K562 (cell line): ENCODE results near the gene TMC8. TPM values are rescaled to one million over a fixed set of nuclear protein-coding genes. Genes with fewer than 3 reads are reported as not detected.
A peak's percentile ranks its signal among the peaks of the same experiment; 100 is the strongest.

Source experiments
- ATAC-seq: fragments of 200-7000 bp; cut with Tn5 transposase; 3 replicates; pipeline ENCODE4 v1.9.1; 2020; ENCODE audit warnings: moderate library complexity
- BruUV-seq: library from RNA; stranded (reverse); fragments of 400-500 nt; replicated peaks from 2 replicates; lab custom pipeline; 2021; lab: Mats Ljungman, UMichigan
- CTCF ChIA-PET: fragments of 300-600 bp; formaldehyde crosslinking; extraction: SDS; loops from one replicate; lab custom pipeline; 2021; ENCODE audit warnings: low intra/inter-chr PET ratio; lab: Yijun Ruan, JAX
- POLR2A ChIA-PET: fragments of 300-600, 350-650 bp; sonication (Branson Sonifier 250); formaldehyde crosslinking; extraction: SDS; loops from one replicate; lab custom pipeline; 2021; ENCODE audit warnings: antibody characterized with exemption, inconsistent platforms; lab: Yijun Ruan, JAX
- DNase-seq, 4 experiments: peaks; one replicate each; pipeline versions ENCODE4 v3.0.0 to v3.0.0-alpha.2; 2011 to 2018; ENCODE audit warnings: low spot score in 3 of 4, mixed read lengths in 3 of 4; ENCODE audit errors: extremely low read depth in 1 of 4
- FAIRE-seq: peaks from 2 replicates; lab custom pipeline; 2011; peaks lifted over from hg19 to GRCh38; lab: Jason Lieb, UNC
- H2AFZ ChIP-seq: 2 replicates; pipeline ENCODE4 v1.6.0; 2011; ENCODE audit warnings: low read depth, low read length, control low read depth, inconsistent platforms
- H3K27ac ChIP-seq: fragments of 200-600 bp; 3 replicates; pipeline ENCODE4 v1.8.0; 2011; ENCODE audit warnings: low read depth, mild to moderate bottlenecking, control low read depth, inconsistent platforms, low read length, moderate library complexity, mixed read lengths; ENCODE audit errors: extremely low read depth
- H3K27me3 ChIP-seq, 2 experiments: fragments of 300-600 bp in 1 of 2; 2 replicates in 1 of 2; 3 replicates in 1 of 2; pipeline versions ENCODE4 v1.6.0 to v1.8.0; 2011; ENCODE audit warnings: inconsistent platforms in 2 of 2, low read length in 2 of 2, mild to moderate bottlenecking in 1 of 2, mixed read lengths in 1 of 2, moderate library complexity in 1 of 2; ENCODE audit not compliant: control insufficient read depth in 2 of 2, insufficient read depth in 2 of 2
- H3K36me3 ChIP-seq: fragments of 300-600 bp; 3 replicates; pipeline ENCODE4 v1.8.0; 2011; ENCODE audit warnings: mild to moderate bottlenecking, low read length, inconsistent platforms; ENCODE audit not compliant: control insufficient read depth, insufficient read depth
- H3K4me1 ChIP-seq, 2 experiments: fragments of 200-600 bp in 1 of 2; replicated peaks in 1 of 2; 2 replicates in 1 of 2; 3 replicates in 1 of 2; pipeline versions ENCODE4 v1.5.1 to v1.8.0; 2011; ENCODE audit warnings: inconsistent platforms in 2 of 2, low read length in 2 of 2, mild to moderate bottlenecking in 1 of 2, mixed read lengths in 1 of 2, moderate library complexity in 1 of 2; ENCODE audit not compliant: control insufficient read depth in 2 of 2, insufficient read depth in 2 of 2
- H3K4me2 ChIP-seq: 2 replicates; pipeline ENCODE4 v1.6.1; 2011; ENCODE audit warnings: low read length, control low read depth, inconsistent platforms, mixed read lengths; ENCODE audit not compliant: insufficient read depth
- H3K4me3 ChIP-seq: fragments of 200-600 bp; sonication (generic), shearing (Covaris generic); 2 replicates; pipeline ENCODE4 v1.5.1; 2016; ENCODE audit warnings: control low read depth, inconsistent platforms
- H3K79me2 ChIP-seq: fragments of 200-600 bp; 3 replicates; pipeline ENCODE4 v1.8.0; 2011; ENCODE audit warnings: low read length, inconsistent platforms; ENCODE audit not compliant: control insufficient read depth, insufficient read depth
- H3K9ac ChIP-seq, 2 experiments: 2 replicates each; pipeline versions ENCODE4 v1.6.0 to v1.6.1; 2011; ENCODE audit warnings: low read depth in 2 of 2, low read length in 2 of 2, control low read depth in 1 of 2, inconsistent platforms in 1 of 2, mild to moderate bottlenecking in 1 of 2, mixed read lengths in 1 of 2; ENCODE audit not compliant: insufficient read depth in 1 of 2
- H3K9me1 ChIP-seq: one replicate; pipeline ENCODE4 v1.6.0; 2011; ENCODE audit warnings: inconsistent platforms, mild to moderate bottlenecking, low read length, moderate library complexity; ENCODE audit not compliant: control insufficient read depth, insufficient read depth
- H3K9me3 ChIP-seq: replicated peaks from 2 replicates; pipeline ENCODE4 v1.5.1; 2011; ENCODE audit warnings: low read depth, low read length, inconsistent platforms; ENCODE audit not compliant: control insufficient read depth, insufficient read depth
- H4K20me1 ChIP-seq: replicated peaks from 2 replicates; pipeline ENCODE4 v1.6.1; 2011; ENCODE audit warnings: low read length, inconsistent platforms, mixed read lengths; ENCODE audit not compliant: control insufficient read depth, insufficient read depth
- HDAC3 ChIP-seq: fragments of 450-650 bp; IDR thresholded peaks from 2 replicates; pipeline ENCODE4 v1.6.1; 2018; ENCODE audit warnings: borderline replicate concordance, mild to moderate bottlenecking, moderate library complexity; ENCODE audit not compliant: partially characterized antibody
- IRF2 ChIP-seq: sonication (generic); formaldehyde crosslinking; IDR thresholded peaks from 2 replicates; pipeline ENCODE4 v1.8.1; 2022; ENCODE audit warnings: mild to moderate bottlenecking, missing genetic modification reagents
- KLF1 ChIP-seq: fragments of 450-650 bp; IDR thresholded peaks from 2 replicates; pipeline ENCODE4 v1.6.1; 2016; ENCODE audit warnings: missing genetic modification characterization, missing compliant biosample characterization
- NCOA1 ChIP-seq: fragments of 450-650 bp; IDR thresholded peaks from 2 replicates; pipeline ENCODE4 v1.6.1; 2016; ENCODE audit warnings: low read depth
- SIN3A ChIP-seq, 2 experiments: fragments of 150-350 bp in 1 of 2; IDR thresholded peaks; 2 replicates each; pipeline ENCODE4 v1.6.1; 2011 to 2016; ENCODE audit warnings: borderline replicate concordance in 2 of 2, low read depth in 2 of 2, low read length in 2 of 2, mild to moderate bottlenecking in 2 of 2, moderate library complexity in 2 of 2; ENCODE audit not compliant: control insufficient read depth in 1 of 2
- ZBTB7A ChIP-seq: IDR thresholded peaks from 2 replicates; pipeline ENCODE4 v1.6.1; 2011; ENCODE audit warnings: low read depth, mild to moderate bottlenecking, low read length, moderate library complexity, borderline replicate concordance; ENCODE audit not compliant: control insufficient read depth
- ZNF217 ChIP-seq: sonication (generic); formaldehyde crosslinking; IDR thresholded peaks from 2 replicates; pipeline ENCODE4 v1.8.0; 2022; ENCODE audit warnings: mild to moderate bottlenecking, missing genetic modification reagents
- ZNF224 ChIP-seq: sonication (generic); formaldehyde crosslinking; IDR thresholded peaks from 2 replicates; pipeline ENCODE4 v1.8.0; 2022; ENCODE audit warnings: mild to moderate bottlenecking, missing genetic modification reagents
- ZNF274 ChIP-seq: IDR thresholded peaks from 2 replicates; pipeline ENCODE4 v1.6.1; 2011; ENCODE audit warnings: low read depth, mild to moderate bottlenecking, low read length, moderate library complexity, borderline replicate concordance
- ZNF408 ChIP-seq: fragments of 250-450 bp; sonication (Bioruptor Pico); IDR thresholded peaks from 2 replicates; pipeline ENCODE4 v1.4.0; 2020; ENCODE audit warnings: low read depth, mild to moderate bottlenecking, moderate library complexity
- WGBS: fragments of 100-300 bp; shearing (Covaris generic); methylation state at CpG from one replicate; pipeline ENCODE4 v1.1.6; 2016; ENCODE audit warnings: low coverage, mixed read lengths; ENCODE audit not compliant: insufficient coverage; ENCODE audit errors: missing lambda C conversion rate; 5-methylcytosine and 5-hydroxymethylcytosine counted together
- in situ Hi-C: fragments of 300-500 bp; cut with MboI; formaldehyde crosslinking; loops from 4 replicates; pipeline ENCODE4 v1.15.0; 2018; ENCODE audit warnings: inconsistent platforms, mixed read lengths
- intact Hi-C: fragments of 100-400 bp; cut with micrococcal nuclease; formaldehyde crosslinking; loops from 2 replicates; pipeline ENCODE4 v1.14.2; 2022
- polyA plus RNA-seq, 8 experiments: library from polyadenylated mRNA; depleted of rRNA in 4 of 8; stranded (reverse) in 5 of 8; unstranded in 3 of 8; fragments of >200 nt; fragmentation: Nextera tagmentation in 2 of 8; fragmentation: Illumina TruSeq in 1 of 8; extraction: Ambion mirVana in 2 of 8; extraction: Trizol in 1 of 8; gene quantifications; 2 replicates each; pipeline versions ENCODE4 v1.2.1 to v1.2.3, GENCODE V29; 2011 to 2014; ENCODE audit warnings: inconsistent platforms in 1 of 8, missing spikeins in 1 of 8
- total RNA-seq, 7 experiments: library from RNA; depleted of rRNA in 6 of 7; stranded (reverse); fragments of >200 nt in 6 of 7; fragmentation: Illumina TruSeq in 2 of 7; extraction: Trizol in 2 of 7; gene quantifications; 2 replicates each; pipeline versions ENCODE4 v1.2.1 to v1.2.3, GENCODE V29; 2011 to 2021; ENCODE audit warnings: low replicate concordance in 1 of 7
- TF ChIP-seq, protein P1 (sequence below), 2 experiments: fragments of 450-650 bp; conservative IDR thresholded peaks; 2 replicates each; pipeline ENCODE4 v1.6.1; 2017; ENCODE audit warnings: mild to moderate bottlenecking in 2 of 2, moderate library complexity in 2 of 2
- TF ChIP-seq, protein P2 (sequence below): conservative IDR thresholded peaks from 2 replicates; pipeline ENCODE4 v1.6.1; 2011; ENCODE audit warnings: low read depth, mild to moderate bottlenecking, low read length; ENCODE audit not compliant: control insufficient read depth
- TF ChIP-seq, protein P3 (sequence below): fragments of 450-650 bp; formaldehyde crosslinking; IDR thresholded peaks from 2 replicates; pipeline ENCODE4 v1.4.0; 2020; ENCODE audit warnings: mild to moderate bottlenecking, moderate library complexity
- TF ChIP-seq, protein P4 (sequence below): fragments of 450-650 bp; conservative IDR thresholded peaks from 2 replicates; pipeline ENCODE4 v1.6.1; 2016; ENCODE audit warnings: missing genetic modification characterization, low read depth, mild to moderate bottlenecking, missing compliant biosample characterization, moderate library complexity

The TMC8 gene
- total and polyA plus RNA-seq, 9 of the 15 experiments (the other 6 are each of a cell fraction or from before 2014, with no cell fraction given), result 0.13 to 10.9 (median 2.8) TPM

DNA sequence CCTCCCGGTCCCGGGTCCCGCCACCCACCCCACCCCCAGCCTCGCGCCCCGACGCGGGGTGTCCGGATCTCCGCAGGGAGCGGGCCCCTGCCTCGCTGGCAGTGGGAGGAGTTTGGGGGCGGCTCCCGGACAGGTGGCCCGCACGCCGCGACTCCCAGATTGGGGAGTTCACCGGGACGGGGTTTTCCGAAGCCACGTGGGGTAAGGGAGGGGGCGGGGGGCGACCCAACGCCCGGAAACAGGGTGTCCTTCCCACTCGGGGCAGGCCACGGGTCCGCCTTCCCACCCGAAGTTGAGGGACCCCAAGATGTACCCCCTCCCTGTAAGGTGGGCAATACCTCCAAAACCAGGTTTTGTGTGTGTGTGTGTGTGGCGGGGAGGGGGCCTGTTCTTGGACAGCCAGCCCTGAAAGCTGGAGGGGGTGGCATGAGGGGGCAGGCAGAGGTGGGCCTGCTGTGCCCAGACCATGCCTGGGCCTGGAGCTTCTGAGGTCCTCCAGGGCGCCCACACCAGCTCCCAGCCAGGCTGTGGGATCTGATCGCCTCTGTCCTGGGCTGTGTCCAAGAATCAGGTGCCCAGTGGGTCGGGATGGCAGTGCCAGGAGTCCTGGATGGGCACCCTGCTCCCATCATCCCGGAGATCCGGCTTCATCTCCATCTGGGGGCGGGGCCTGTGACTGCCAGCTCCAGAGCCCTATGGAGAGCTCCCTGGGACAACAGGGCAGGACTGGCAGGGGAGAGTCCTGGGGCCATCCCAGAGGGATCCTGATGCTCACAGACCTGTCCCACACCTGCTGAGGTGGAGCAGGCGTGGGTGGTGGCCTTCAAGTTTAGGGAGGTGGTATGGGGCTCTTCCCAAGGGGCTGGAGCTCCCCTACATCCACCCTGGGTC is 38.6 kb downstream of the TMC8 start:
- FAIRE-seq (no peak), ATAC-seq (peak; percentile 21), DNase-seq (peak in 3 of 4 experiments; percentile 35 to 62 (median 58))
- H3K4me2 ChIP-seq, result peak overlapping the region; percentile 89
- intact Hi-C loops, result loop anchor here (5.0 kb wide), 1 partner anchor 42 kb away; the partner anchor contains the start of gene TMC6
- H4K20me1 ChIP-seq, result peaks cover 16% of the 10 kb centered on the region
- H3K9me1 ChIP-seq, result peaks cover 5% of the 10 kb centered on the region
- H3K79me2 ChIP-seq, result peaks cover 38% of the 10 kb centered on the region
- peaks cover 16 to 63% of the 10 kb centered on the region in 2 experiments; a peak in 4 of 5 replicates for H3K4me1 ChIP-seq
- peak overlapping the region; percentile 83 for H3K27ac ChIP-seq
- no peaks in the 10 kb centered on the region for H3K9me3 ChIP-seq
- H3K36me3 ChIP-seq, result peaks cover 50% of the 10 kb centered on the region; the same call in 2 of the 3 replicates
- peak overlapping the region; percentile 92 for H3K4me3 ChIP-seq
- no peak overlapping the region for H2AFZ ChIP-seq
- 3% methylated on average over 16 of the region's 38 CpGs for WGBS
- no TSS peak for BruUV-seq
- in situ Hi-C loops, result no loop called here
- H3K27me3 ChIP-seq, result no peaks in the 10 kb centered on the region
- ChIA-PET CTCF (no interaction called here), POLR2A (interaction anchor here (0.6 to 1.0 kb wide), 6 partner anchors 11 to 701 kb away, joined by 3 to 4 read pairs (median 3); no protein-coding TSS in a partner anchor)
- peak overlapping the region; percentile 72 to 97 for H3K9ac ChIP-seq
- no peak for TF ChIP-seq ZNF408 (CRISPR knock-in tag)
- TF ChIP-seq, protein P1, sequence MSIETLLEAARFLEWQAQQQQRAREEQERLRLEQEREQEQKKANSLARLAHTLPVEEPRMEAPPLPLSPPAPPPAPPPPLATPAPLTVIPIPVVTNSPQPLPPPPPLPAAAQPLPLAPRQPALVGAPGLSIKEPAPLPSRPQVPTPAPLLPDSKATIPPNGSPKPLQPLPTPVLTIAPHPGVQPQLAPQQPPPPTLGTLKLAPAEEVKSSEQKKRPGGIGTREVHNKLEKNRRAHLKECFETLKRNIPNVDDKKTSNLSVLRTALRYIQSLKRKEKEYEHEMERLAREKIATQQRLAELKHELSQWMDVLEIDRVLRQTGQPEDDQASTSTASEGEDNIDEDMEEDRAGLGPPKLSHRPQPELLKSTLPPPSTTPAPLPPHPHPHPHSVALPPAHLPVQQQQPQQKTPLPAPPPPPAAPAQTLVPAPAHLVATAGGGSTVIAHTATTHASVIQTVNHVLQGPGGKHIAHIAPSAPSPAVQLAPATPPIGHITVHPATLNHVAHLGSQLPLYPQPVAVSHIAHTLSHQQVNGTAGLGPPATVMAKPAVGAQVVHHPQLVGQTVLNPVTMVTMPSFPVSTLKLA (conservative IDR thresholded peaks at IDR 0.05), result peak; percentile 72 to 85
- TF ChIP-seq SIN3A (IDR thresholded peaks at IDR 0.05; ENCODE audit: borderline replicate concordance in 2 of 2, control insufficient read depth in 1 of 2, low read depth in 2 of 2, low read length in 2 of 2), result peak; percentile 3 to 36; a peak in 1 of 4 replicates
- no peak for TF ChIP-seq ZNF274
- no peak for TF ChIP-seq IRF2 (CRISPR knock-in tag)
- TF ChIP-seq, protein P2, sequence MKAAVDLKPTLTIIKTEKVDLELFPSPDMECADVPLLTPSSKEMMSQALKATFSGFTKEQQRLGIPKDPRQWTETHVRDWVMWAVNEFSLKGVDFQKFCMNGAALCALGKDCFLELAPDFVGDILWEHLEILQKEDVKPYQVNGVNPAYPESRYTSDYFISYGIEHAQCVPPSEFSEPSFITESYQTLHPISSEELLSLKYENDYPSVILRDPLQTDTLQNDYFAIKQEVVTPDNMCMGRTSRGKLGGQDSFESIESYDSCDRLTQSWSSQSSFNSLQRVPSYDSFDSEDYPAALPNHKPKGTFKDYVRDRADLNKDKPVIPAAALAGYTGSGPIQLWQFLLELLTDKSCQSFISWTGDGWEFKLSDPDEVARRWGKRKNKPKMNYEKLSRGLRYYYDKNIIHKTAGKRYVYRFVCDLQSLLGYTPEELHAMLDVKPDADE, result no peak; the same call in 1 of the 2 replicates
- no peak for TF ChIP-seq HDAC3
- TF ChIP-seq, protein P3, sequence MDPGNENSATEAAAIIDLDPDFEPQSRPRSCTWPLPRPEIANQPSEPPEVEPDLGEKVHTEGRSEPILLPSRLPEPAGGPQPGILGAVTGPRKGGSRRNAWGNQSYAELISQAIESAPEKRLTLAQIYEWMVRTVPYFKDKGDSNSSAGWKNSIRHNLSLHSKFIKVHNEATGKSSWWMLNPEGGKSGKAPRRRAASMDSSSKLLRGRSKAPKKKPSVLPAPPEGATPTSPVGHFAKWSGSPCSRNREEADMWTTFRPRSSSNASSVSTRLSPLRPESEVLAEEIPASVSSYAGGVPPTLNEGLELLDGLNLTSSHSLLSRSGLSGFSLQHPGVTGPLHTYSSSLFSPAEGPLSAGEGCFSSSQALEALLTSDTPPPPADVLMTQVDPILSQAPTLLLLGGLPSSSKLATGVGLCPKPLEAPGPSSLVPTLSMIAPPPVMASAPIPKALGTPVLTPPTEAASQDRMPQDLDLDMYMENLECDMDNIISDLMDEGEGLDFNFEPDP (CRISPR knock-in tag), result no peak
- TF ChIP-seq ZBTB7A, result no peak
- no peak for TF ChIP-seq KLF1 (tag)
- TF ChIP-seq ZNF224 (CRISPR knock-in tag), result no peak
- TF ChIP-seq, protein P4, sequence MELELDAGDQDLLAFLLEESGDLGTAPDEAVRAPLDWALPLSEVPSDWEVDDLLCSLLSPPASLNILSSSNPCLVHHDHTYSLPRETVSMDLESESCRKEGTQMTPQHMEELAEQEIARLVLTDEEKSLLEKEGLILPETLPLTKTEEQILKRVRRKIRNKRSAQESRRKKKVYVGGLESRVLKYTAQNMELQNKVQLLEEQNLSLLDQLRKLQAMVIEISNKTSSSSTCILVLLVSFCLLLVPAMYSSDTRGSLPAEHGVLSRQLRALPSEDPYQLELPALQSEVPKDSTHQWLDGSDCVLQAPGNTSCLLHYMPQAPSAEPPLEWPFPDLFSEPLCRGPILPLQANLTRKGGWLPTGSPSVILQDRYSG, result no peak
- no peak for TF ChIP-seq NCOA1
- TF ChIP-seq ZNF217 (CRISPR knock-in tag), result no peak
